Loucy (cell line): ENCODE data around the gene PRKCQ.

Experiments used
- H2AFZ ChIP-seq: fragments of 200-600 bp; sonication (generic); 2 replicates; pipeline ENCODE4 v1.6.0; 2016; ENCODE audit warnings: antibody characterized with exemption, mild to moderate bottlenecking, low read length, moderate library complexity
- H3F3A ChIP-seq: fragments of 200-600 bp; 2 replicates; pipeline ENCODE4 v1.6.0; 2016; ENCODE audit warnings: antibody characterized with exemption, low read depth, mild to moderate bottlenecking
- H3K27me3 ChIP-seq: fragments of 200-600 bp; sonication (generic); 2 replicates; pipeline ENCODE4 v1.6.1; 2014; ENCODE audit warnings: low read length, mild to moderate bottlenecking; ENCODE audit not compliant: insufficient read depth, poor library complexity, severe bottlenecking
- H3K36me3 ChIP-seq: fragments of 200-600 bp; sonication (generic); 2 replicates; pipeline ENCODE4 v1.6.1; 2016; ENCODE audit warnings: low read length; ENCODE audit not compliant: insufficient read depth
- H3K4me1 ChIP-seq: fragments of 200-600 bp; sonication (generic); 2 replicates; pipeline ENCODE4 v1.5.1; 2014; ENCODE audit warnings: low read length, mild to moderate bottlenecking; ENCODE audit not compliant: insufficient read depth, poor library complexity, severe bottlenecking
- H3K4me2 ChIP-seq: fragments of 200-600 bp; sonication (generic); 2 replicates; pipeline ENCODE4 v1.6.0; 2014; ENCODE audit warnings: antibody characterized with exemption, low read length, low read depth, mild to moderate bottlenecking; ENCODE audit not compliant: poor library complexity, severe bottlenecking
- H3K4me3 ChIP-seq: fragments of 200-600 bp; sonication (generic); 2 replicates; pipeline ENCODE4 v1.5.1; 2014; ENCODE audit warnings: low read length, mild to moderate bottlenecking, mixed read lengths; ENCODE audit not compliant: poor library complexity, severe bottlenecking
- H3K79me2 ChIP-seq: fragments of 200-600 bp; sonication (generic); 2 replicates; pipeline ENCODE4 v1.6.1; 2014; ENCODE audit warnings: low read length; ENCODE audit not compliant: insufficient read depth
- H3K9ac ChIP-seq: fragments of 200-600 bp; sonication (generic); 2 replicates; pipeline ENCODE4 v1.6.0; 2014; ENCODE audit warnings: mild to moderate bottlenecking, low read depth, low read length, moderate library complexity; ENCODE audit not compliant: poor library complexity, severe bottlenecking
- H3K9me2 ChIP-seq: fragments of 200-600 bp; sonication (generic); replicated peaks from 2 replicates; pipeline ENCODE4 v1.6.1; 2016; ENCODE audit warnings: low read depth, low read length, mixed read lengths
- H3K9me3 ChIP-seq: fragments of 200-600 bp; sonication (generic); 2 replicates; pipeline ENCODE4 v1.6.1; 2014; ENCODE audit warnings: mild to moderate bottlenecking, antibody characterized with exemption, low read length, low read depth; ENCODE audit not compliant: insufficient read depth
- H4K20me1 ChIP-seq: fragments of 200-600 bp; sonication (generic); 2 replicates; pipeline ENCODE4 v1.6.0; 2014; ENCODE audit warnings: antibody characterized with exemption, low read length, mild to moderate bottlenecking; ENCODE audit not compliant: insufficient read depth, poor library complexity, severe bottlenecking
- EZH2phosphoT487 ChIP-seq: fragments of 200-600 bp; IDR thresholded peaks from 2 replicates; pipeline ENCODE4 v1.6.1; 2018; ENCODE audit warnings: antibody characterized with exemption, mild to moderate bottlenecking, moderate library complexity, borderline replicate concordance
- TF ChIP-seq, protein P1 (sequence below): fragments of 200-600 bp; sonication (generic); conservative IDR thresholded peaks from 2 replicates; pipeline ENCODE4 v1.5.1; 2014; ENCODE audit warnings: mild to moderate bottlenecking, antibody characterized with exemption, low read length

PRKCQ gene

GRCh38 chr10:6482737-6483357 is 97.2 kb downstream of the PRKCQ start:
- Histone ChIP-seq H4K20me1 (no peaks in the 10 kb centered on the region), H3K9me2 (no peaks in the 10 kb centered on the region), H3K4me3 (no peak overlapping the region), H3K36me3 (peaks cover 94% of the 10 kb centered on the region), H3K27me3 (no peaks in the 10 kb centered on the region), H3F3A (no peaks in the 10 kb centered on the region), H2AFZ (no peak overlapping the region), H3K9me3 (no peaks in the 10 kb centered on the region), H3K4me1 (no peaks in the 10 kb centered on the region), H3K4me2 (no peak overlapping the region), H3K9ac (no peak overlapping the region), H3K79me2 (no peaks in the 10 kb centered on the region)
- TF ChIP-seq, protein P1, sequence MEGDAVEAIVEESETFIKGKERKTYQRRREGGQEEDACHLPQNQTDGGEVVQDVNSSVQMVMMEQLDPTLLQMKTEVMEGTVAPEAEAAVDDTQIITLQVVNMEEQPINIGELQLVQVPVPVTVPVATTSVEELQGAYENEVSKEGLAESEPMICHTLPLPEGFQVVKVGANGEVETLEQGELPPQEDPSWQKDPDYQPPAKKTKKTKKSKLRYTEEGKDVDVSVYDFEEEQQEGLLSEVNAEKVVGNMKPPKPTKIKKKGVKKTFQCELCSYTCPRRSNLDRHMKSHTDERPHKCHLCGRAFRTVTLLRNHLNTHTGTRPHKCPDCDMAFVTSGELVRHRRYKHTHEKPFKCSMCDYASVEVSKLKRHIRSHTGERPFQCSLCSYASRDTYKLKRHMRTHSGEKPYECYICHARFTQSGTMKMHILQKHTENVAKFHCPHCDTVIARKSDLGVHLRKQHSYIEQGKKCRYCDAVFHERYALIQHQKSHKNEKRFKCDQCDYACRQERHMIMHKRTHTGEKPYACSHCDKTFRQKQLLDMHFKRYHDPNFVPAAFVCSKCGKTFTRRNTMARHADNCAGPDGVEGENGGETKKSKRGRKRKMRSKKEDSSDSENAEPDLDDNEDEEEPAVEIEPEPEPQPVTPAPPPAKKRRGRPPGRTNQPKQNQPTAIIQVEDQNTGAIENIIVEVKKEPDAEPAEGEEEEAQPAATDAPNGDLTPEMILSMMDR, result no peak
- TF ChIP-seq EZH2phosphoT487, result no peak

- no peak overlapping the region for H3K9ac ChIP-seq
- TF ChIP-seq EZH2phosphoT487, result no peak
- TF ChIP-seq, protein P1, result peak; percentile 66
- peaks cover 73% of the 10 kb centered on the region for H3K36me3 ChIP-seq
- H4K20me1 ChIP-seq, result no peaks in the 10 kb centered on the region
- H3K9me2 ChIP-seq, result no peaks in the 10 kb centered on the region
- H3K27me3 ChIP-seq, result no peaks in the 10 kb centered on the region
- no peak overlapping the region for H3K4me3 ChIP-seq
- H3F3A ChIP-seq, result peaks cover 15% of the 10 kb centered on the region
- no peak overlapping the region for H3K4me2 ChIP-seq
- no peak overlapping the region for H2AFZ ChIP-seq
- H3K79me2 ChIP-seq, result peaks cover 15% of the 10 kb centered on the region
- no peaks in the 10 kb centered on the region for H3K9me3 ChIP-seq
- H3K4me1 ChIP-seq, result peaks cover 32% of the 10 kb centered on the region
These were observed 101.4 kb downstream of the PRKCQ start for GRCh38 chr10:6478722-6479121.

- peaks cover 15% of the 10 kb centered on the region for H3K79me2 ChIP-seq
- H3K27me3 ChIP-seq, result no peaks in the 10 kb centered on the region
- H3K4me1 ChIP-seq, result peaks cover 46% of the 10 kb centered on the region
- H3F3A ChIP-seq, result peaks cover 22% of the 10 kb centered on the region
- H4K20me1 ChIP-seq, result no peaks in the 10 kb centered on the region
- H3K36me3 ChIP-seq, result peaks cover 56% of the 10 kb centered on the region
- no peak overlapping the region for H3K9ac ChIP-seq
- no peak overlapping the region for H3K4me3 ChIP-seq
- TF ChIP-seq, protein P1, result no peak
- no peak for TF ChIP-seq EZH2phosphoT487
- no peaks in the 10 kb centered on the region for H3K9me3 ChIP-seq
- H2AFZ ChIP-seq, result no peak overlapping the region
- no peaks in the 10 kb centered on the region for H3K9me2 ChIP-seq
- no peak overlapping the region for H3K4me2 ChIP-seq
These were observed 103.1 kb downstream of the PRKCQ start for GRCh38 chr10:6476989-6477388.
